Astrocyte (in vitro differentiated cells and primary cell): ENCODE measurements around the gene TBC1D24.

Experiments
- EZH2 ChIP-seq: IDR thresholded peaks from 2 replicates; pipeline ENCODE4 v1.6.1; 2012; ENCODE audit warnings: mild to moderate bottlenecking, low read length, inconsistent platforms; ENCODE audit not compliant: insufficient read depth
- TF ChIP-seq, protein P1 (sequence below): IDR thresholded peaks from 2 replicates; pipeline ENCODE4 v1.5.1; 2011; ENCODE audit warnings: low read depth, mild to moderate bottlenecking, inconsistent platforms, low read length, moderate library complexity; ENCODE audit not compliant: insufficient read depth

DNA sequence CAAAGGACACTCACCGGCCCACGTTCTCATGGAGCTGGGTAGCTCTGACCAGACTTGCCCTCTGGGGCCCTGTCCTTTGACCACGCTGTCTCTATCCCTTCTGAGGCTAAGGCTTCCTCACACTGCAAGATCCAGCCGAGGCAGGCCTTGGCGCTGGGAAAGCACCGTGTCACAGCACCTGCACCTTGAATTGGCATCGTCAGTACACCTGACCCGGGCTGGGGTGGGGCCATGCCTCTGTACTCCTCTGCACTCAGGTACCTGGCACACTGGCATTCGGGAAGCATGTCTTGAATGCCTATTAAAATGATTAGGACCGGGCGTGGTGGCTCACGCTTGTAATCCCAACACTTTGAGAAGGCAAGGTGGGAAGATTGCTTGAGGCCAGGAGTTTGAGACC is 6.0 kb downstream of the TBC1D24 start:
- TF ChIP-seq, protein P1, sequence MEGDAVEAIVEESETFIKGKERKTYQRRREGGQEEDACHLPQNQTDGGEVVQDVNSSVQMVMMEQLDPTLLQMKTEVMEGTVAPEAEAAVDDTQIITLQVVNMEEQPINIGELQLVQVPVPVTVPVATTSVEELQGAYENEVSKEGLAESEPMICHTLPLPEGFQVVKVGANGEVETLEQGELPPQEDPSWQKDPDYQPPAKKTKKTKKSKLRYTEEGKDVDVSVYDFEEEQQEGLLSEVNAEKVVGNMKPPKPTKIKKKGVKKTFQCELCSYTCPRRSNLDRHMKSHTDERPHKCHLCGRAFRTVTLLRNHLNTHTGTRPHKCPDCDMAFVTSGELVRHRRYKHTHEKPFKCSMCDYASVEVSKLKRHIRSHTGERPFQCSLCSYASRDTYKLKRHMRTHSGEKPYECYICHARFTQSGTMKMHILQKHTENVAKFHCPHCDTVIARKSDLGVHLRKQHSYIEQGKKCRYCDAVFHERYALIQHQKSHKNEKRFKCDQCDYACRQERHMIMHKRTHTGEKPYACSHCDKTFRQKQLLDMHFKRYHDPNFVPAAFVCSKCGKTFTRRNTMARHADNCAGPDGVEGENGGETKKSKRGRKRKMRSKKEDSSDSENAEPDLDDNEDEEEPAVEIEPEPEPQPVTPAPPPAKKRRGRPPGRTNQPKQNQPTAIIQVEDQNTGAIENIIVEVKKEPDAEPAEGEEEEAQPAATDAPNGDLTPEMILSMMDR, result no peak
- no peak for TF ChIP-seq EZH2
